Measurements from ENCODE around the gene TFPI.
"Not testable (repeated sequence)": the region's sequence is repeated elsewhere in the genome, so short reads cannot be mapped to it uniquely, and the experiment has no call there.

TFPI gene

GRCh38 chr2:187554011-187554703, at the start of gene TFPI:
TFPI (minus strand) TSS chr2:187554435; CDS start chr2:187503768, 50,667 bp downstream.
- Mint-ChIP-seq H3K36me3 (ENCODE audit: low read depth) (no peaks in the 10 kb centered on the region), H3K27ac (no peak within 1 kb of the TSS), H3K4me3 (peak within 1 kb of the TSS; percentile 50), H3K4me1 (peaks cover 9% of the 10 kb centered on the region), H3K27me3 (peaks cover 8% of the 10 kb centered on the region), H3K9me3 (no peaks in the 10 kb centered on the region)
- ATAC-seq (no peak), DNase-seq (no peak)

- Mint-ChIP-seq H3K4me3 (no peak overlapping the region), H3K9me3 (peaks cover 3% of the 10 kb centered on the region), H3K27ac (no peak overlapping the region), H3K27me3 (no peaks in the 10 kb centered on the region), H3K4me1 (no peaks in the 10 kb centered on the region), H3K36me3 (ENCODE audit: low read depth) (no peaks in the 10 kb centered on the region)
- DNase-seq (no peak), ATAC-seq (no peak)
Measured at GRCh38 chr2:187594801-187595200, 40.6 kb upstream of the TFPI start.

GRCh38 chr2:187593697-187594096, 39.5 kb upstream of the TFPI start:
- H3K36me3 Mint-ChIP-seq (ENCODE audit: low read depth): no peaks in the 10 kb centered on the region
- no peak for DNase-seq

GRCh38 chr2:187593098-187593497, 38.9 kb upstream of the TFPI start:
- peaks cover 4% of the 10 kb centered on the region for H3K9me3 Mint-ChIP-seq
- DNase-seq: no peak
- no peak for ATAC-seq
- no peak overlapping the region for H3K4me3 Mint-ChIP-seq
- no peaks in the 10 kb centered on the region for H3K27me3 Mint-ChIP-seq
- H3K4me1 Mint-ChIP-seq: no peaks in the 10 kb centered on the region
- H3K27ac Mint-ChIP-seq: no peak overlapping the region
- no peaks in the 10 kb centered on the region for H3K36me3 Mint-ChIP-seq (ENCODE audit: low read depth)

More at GRCh38 chr2:187593697-187594096, 39.5 kb upstream of the TFPI start:
- ATAC-seq: no peak
- no peaks in the 10 kb centered on the region for H3K4me1 Mint-ChIP-seq
- H3K4me3 Mint-ChIP-seq: no peak overlapping the region
- H3K27me3 Mint-ChIP-seq: no peaks in the 10 kb centered on the region
- peaks cover 4% of the 10 kb centered on the region for H3K9me3 Mint-ChIP-seq
- no peak overlapping the region for H3K27ac Mint-ChIP-seq

GRCh38 chr2:187590175-187590574, 35.9 kb upstream of the TFPI start:
- no peak overlapping the region for H3K27ac Mint-ChIP-seq
- no peak overlapping the region for H3K4me3 Mint-ChIP-seq
- peaks cover 18% of the 10 kb centered on the region for H3K4me1 Mint-ChIP-seq
- no peaks in the 10 kb centered on the region for H3K36me3 Mint-ChIP-seq (ENCODE audit: low read depth)
- H3K27me3 Mint-ChIP-seq: no peaks in the 10 kb centered on the region
- ATAC-seq: no peak
- DNase-seq: no peak
- peaks cover 10% of the 10 kb centered on the region for H3K9me3 Mint-ChIP-seq

GRCh38 chr2:187586011-187586641, 31.9 kb upstream of the TFPI start:
- Mint-ChIP-seq H3K27ac (peak overlapping the region; percentile 57), H3K36me3 (ENCODE audit: low read depth) (no peaks in the 10 kb centered on the region), H3K9me3 (peaks cover 14% of the 10 kb centered on the region), H3K4me3 (no peak overlapping the region), H3K4me1 (peaks cover 22% of the 10 kb centered on the region), H3K27me3 (peaks cover 4% of the 10 kb centered on the region)
- ATAC-seq (peak; percentile 92), DNase-seq (no peak)

- ATAC-seq (no peak), DNase-seq (peak; percentile 12)
- H3K9me3 Mint-ChIP-seq: peaks cover 4% of the 10 kb centered on the region
- no peak overlapping the region for H3K4me3 Mint-ChIP-seq
- no peaks in the 10 kb centered on the region for H3K36me3 Mint-ChIP-seq (ENCODE audit: low read depth)
- peaks cover 4% of the 10 kb centered on the region for H3K27me3 Mint-ChIP-seq
- H3K4me1 Mint-ChIP-seq: peaks cover 12% of the 10 kb centered on the region
- H3K27ac Mint-ChIP-seq: no peak overlapping the region
Measured at GRCh38 chr2:187581125-187581896, 27.1 kb upstream of the TFPI start.

- peaks cover 4% of the 10 kb centered on the region for H3K9me3 Mint-ChIP-seq
- H3K4me1 Mint-ChIP-seq: peaks cover 6% of the 10 kb centered on the region
- DNase-seq: no peak
Measured at GRCh38 chr2:187580462-187581124, 26.4 kb upstream of the TFPI start.

GRCh38 chr2:187577310-187577709, 23.1 kb upstream of the TFPI start:
- Mint-ChIP-seq H3K27me3 (peaks cover 3% of the 10 kb centered on the region), H3K27ac (no peak overlapping the region), H3K9me3 (peaks cover 7% of the 10 kb centered on the region), H3K36me3 (ENCODE audit: low read depth) (no peaks in the 10 kb centered on the region), H3K4me3 (no peak overlapping the region), H3K4me1 (peaks cover 3% of the 10 kb centered on the region)
- ATAC-seq: no peak
- no peak for DNase-seq

More at GRCh38 chr2:187580462-187581124, 26.4 kb upstream of the TFPI start:
- H3K4me3 Mint-ChIP-seq: no peak overlapping the region
- ATAC-seq: no peak
- H3K36me3 Mint-ChIP-seq (ENCODE audit: low read depth): no peaks in the 10 kb centered on the region
- H3K27me3 Mint-ChIP-seq: peaks cover 6% of the 10 kb centered on the region
- no peak overlapping the region for H3K27ac Mint-ChIP-seq

- Mint-ChIP-seq H3K9me3 (peaks cover 9% of the 10 kb centered on the region), H3K27me3 (peaks cover 3% of the 10 kb centered on the region), H3K4me1 (peaks cover 3% of the 10 kb centered on the region), H3K27ac (no peak overlapping the region), H3K36me3 (ENCODE audit: low read depth) (no peaks in the 10 kb centered on the region), H3K4me3 (no peak overlapping the region)
- no peak for DNase-seq
- ATAC-seq: no peak
Measured at GRCh38 chr2:187576906-187577305, 22.7 kb upstream of the TFPI start.

- Mint-ChIP-seq H3K4me1 (no peaks in the 10 kb centered on the region), H3K4me3 (no peak overlapping the region), H3K36me3 (ENCODE audit: low read depth) (no peaks in the 10 kb centered on the region), H3K27ac (no peak overlapping the region), H3K9me3 (peaks cover 9% of the 10 kb centered on the region), H3K27me3 (peaks cover 2% of the 10 kb centered on the region)
- DNase-seq (no peak), ATAC-seq (no peak)
Measured at GRCh38 chr2:187575751-187576067, 21.5 kb upstream of the TFPI start.

- ATAC-seq (no peak), DNase-seq (no peak)
- no peaks in the 10 kb centered on the region for H3K4me1 Mint-ChIP-seq
- no peak overlapping the region for H3K27ac Mint-ChIP-seq
- H3K36me3 Mint-ChIP-seq (ENCODE audit: low read depth): no peaks in the 10 kb centered on the region
- peaks cover 9% of the 10 kb centered on the region for H3K9me3 Mint-ChIP-seq
- peaks cover 2% of the 10 kb centered on the region for H3K27me3 Mint-ChIP-seq
- no peak overlapping the region for H3K4me3 Mint-ChIP-seq
Measured at GRCh38 chr2:187574969-187575750, 20.9 kb upstream of the TFPI start.

- H3K9me3 Mint-ChIP-seq: peaks cover 9% of the 10 kb centered on the region
- no peak for ATAC-seq
Measured at GRCh38 chr2:187573722-187574121, 19.5 kb upstream of the TFPI start.

GRCh38 chr2:187571996-187572395, 17.8 kb upstream of the TFPI start:
- not testable (repeated sequence) for H3K27me3 Mint-ChIP-seq; H3K27ac Mint-ChIP-seq; ATAC-seq; H3K36me3 Mint-ChIP-seq (ENCODE audit: low read depth); H3K9me3 Mint-ChIP-seq; H3K4me1 Mint-ChIP-seq; DNase-seq; H3K4me3 Mint-ChIP-seq

More at GRCh38 chr2:187573722-187574121, 19.5 kb upstream of the TFPI start:
- H3K4me3 Mint-ChIP-seq: no peak overlapping the region
- H3K27ac Mint-ChIP-seq: no peak overlapping the region
- no peak for DNase-seq
- H3K27me3 Mint-ChIP-seq: peaks cover 2% of the 10 kb centered on the region
- H3K4me1 Mint-ChIP-seq: no peaks in the 10 kb centered on the region
- H3K36me3 Mint-ChIP-seq (ENCODE audit: low read depth): no peaks in the 10 kb centered on the region
